GM18873 (cell line): ENCODE data around the gene CIROP.

Experiments
- ATAC-seq: cut with Tn5 transposase; IDR thresholded peaks from one replicate; pipeline ENCODE4 v1.9.1; 2021; ENCODE audit warnings: mild to moderate bottlenecking, moderate library complexity, moderate number of reproducible peaks; ENCODE audit not compliant: unreplicated experiment, low FRiP score

The CIROP gene

GRCh38 chr14:23070262-23071129 is 34.3 kb downstream of the CIROP start:
- ATAC-seq, result no peak

- no peak for ATAC-seq
These were observed 35.4 kb downstream of the CIROP start for GRCh38 chr14:23069413-23069806.

GRCh38 chr14:23068789-23069412 is 35.9 kb downstream of the CIROP start:
- no peak for ATAC-seq

GRCh38 chr14:23067847-23068788 is 36.7 kb downstream of the CIROP start:
- no peak for ATAC-seq

GRCh38 chr14:23066855-23067744 is 37.7 kb downstream of the CIROP start:
- ATAC-seq, result no peak

- ATAC-seq, result no peak
These were observed 38.4 kb downstream of the CIROP start for GRCh38 chr14:23066368-23066767.

- no peak for ATAC-seq
These were observed 41.2 kb downstream of the CIROP start for GRCh38 chr14:23063601-23064000.

GRCh38 chr14:23062002-23062401 is 42.8 kb downstream of the CIROP start:
- ATAC-seq, result no peak

GRCh38 chr14:23060536-23061260 is 44.1 kb downstream of the CIROP start:
- ATAC-seq, result no peak

GRCh38 chr14:23058654-23059504 is 45.9 kb downstream of the CIROP start:
- ATAC-seq, result no peak

GRCh38 chr14:23057757-23058653 is 46.8 kb downstream of the CIROP start:
- ATAC-seq, result peak; percentile 52

GRCh38 chr14:23056956-23057756 is 47.6 kb downstream of the CIROP start, which contains the start of gene CDH24:
CDH24 (minus strand) TSS chr14:23057520; CDS start chr14:23055733, 1,787 bp downstream.
- ATAC-seq, result no peak

GRCh38 chr14:23056145-23056955 is 48.4 kb downstream of the CIROP start:
- ATAC-seq, result no peak

- no peak for ATAC-seq
These were observed 49.1 kb downstream of the CIROP start for GRCh38 chr14:23055621-23056144.

- ATAC-seq, result no peak
These were observed 49.6 kb downstream of the CIROP start for GRCh38 chr14:23055147-23055550.
